B cell (primary cell): ENCODE data around the gene WNT6. TPM values are rescaled to one million over a fixed set of nuclear protein-coding genes. Genes with fewer than 3 reads are reported as not detected.
"Not testable (repeated sequence)": the region's sequence is repeated elsewhere in the genome, so short reads cannot be mapped to it uniquely, and the experiment has no call there.

Experiments
- ATAC-seq: fragments of 200-7000 bp; cut with Tn5 transposase; one replicate; pipeline ENCODE4 v1.10.0; 2021; ENCODE audit warnings: low read depth, mild to moderate bottlenecking, moderate number of reproducible peaks, moderate library complexity
- CTCF ChIA-PET: fragments of 350-600 bp; sonication (Branson Sonifier 250); formaldehyde crosslinking; loops from one replicate; lab custom pipeline; 2021; ENCODE audit warnings: antibody characterized with exemption, inconsistent platforms; lab: Charles Lee
- POLR2A ChIA-PET: fragments of 350-600 bp; sonication (Branson Sonifier 250); formaldehyde crosslinking; loops from one replicate; lab custom pipeline; 2021; ENCODE audit warnings: antibody characterized with exemption; lab: Charles Lee
- DNase-seq: peaks from one replicate; pipeline ENCODE4 v3.0.0; 2013
- H2AFZ ChIP-seq: 2 replicates; pipeline ENCODE4 v1.6.1; 2012; ENCODE audit warnings: mild to moderate bottlenecking, low read depth, low read length; ENCODE audit not compliant: insufficient read depth, poor library complexity, severe bottlenecking
- H3K27ac ChIP-seq, 2 donors: 1 replicate in 1 of 2; 2 replicates in 1 of 2; pipeline ENCODE4 v1.5.1; 2012 to 2013; ENCODE audit warnings: low read length in 2 of 2, mild to moderate bottlenecking in 2 of 2, moderate library complexity in 1 of 2
- H3K27me3 ChIP-seq, 4 experiments: fragments of 200-600 bp in 1 of 4; sonication (generic) in 1 of 4; replicated peaks in 1 of 4; 1 replicate in 2 of 4; 2 replicates in 2 of 4; pipeline versions ENCODE4 v1.6.1 to v1.7.0; 2013 to 2016; ENCODE audit warnings: low read length in 3 of 4, mild to moderate bottlenecking in 2 of 4, mixed read lengths in 1 of 4, moderate library complexity in 1 of 4; ENCODE audit not compliant: insufficient read depth in 4 of 4, control insufficient read depth in 3 of 4; ENCODE audit errors: control extremely low read depth in 1 of 4
- H3K36me3 ChIP-seq, 2 experiments: replicated peaks in 1 of 2; 1 replicate in 1 of 2; 2 replicates in 1 of 2; pipeline versions ENCODE4 v1.6.1 to v1.7.1; 2013; ENCODE audit warnings: low read length in 1 of 2; ENCODE audit not compliant: insufficient read depth in 2 of 2, control insufficient read depth in 1 of 2; ENCODE audit errors: control extremely low read depth in 1 of 2, extremely low read depth in 1 of 2
- H3K4me1 ChIP-seq, 2 donors: fragments of 200-600 bp in 1 of 2; sonication (generic) in 1 of 2; 1 replicate in 1 of 2; 2 replicates in 1 of 2; pipeline versions ENCODE4 v1.5.1 to v1.6.1; 2013 to 2017; ENCODE audit warnings: low read length in 2 of 2; ENCODE audit not compliant: control insufficient read depth in 2 of 2, insufficient read depth in 2 of 2
- H3K4me2 ChIP-seq: replicated peaks from 2 replicates; pipeline ENCODE3; 2012; ENCODE audit warnings: mild to moderate bottlenecking, low read depth, low read length; ENCODE audit not compliant: poor library complexity, severe bottlenecking
- H3K4me3 ChIP-seq, 5 experiments: fragments of 200-600 bp in 1 of 5; sonication (generic) in 1 of 5; 1 replicate in 3 of 5; 2 replicates in 2 of 5; pipeline versions ENCODE4 v1.5.1 to v1.7.0; 2011 to 2016; ENCODE audit warnings: low read length in 4 of 5, mild to moderate bottlenecking in 4 of 5, low read depth in 2 of 5, control low read depth in 1 of 5, moderate library complexity in 1 of 5; ENCODE audit not compliant: insufficient read depth in 1 of 5; ENCODE audit errors: control extremely low read depth in 1 of 5, extremely low read depth in 1 of 5
- H3K79me2 ChIP-seq: fragments of 200-600 bp; sonication (generic); one replicate; pipeline ENCODE4 v1.6.0; 2016; ENCODE audit warnings: low read length; ENCODE audit not compliant: control insufficient read depth, insufficient read depth
- H3K9ac ChIP-seq: fragments of 200-600 bp; sonication (generic); 2 replicates; pipeline ENCODE4 v1.6.1; 2017; ENCODE audit warnings: mild to moderate bottlenecking, low read length, moderate library complexity
- H3K9me3 ChIP-seq, 3 donors: one replicate each; pipeline versions ENCODE4 v1.6.1 to v1.7.1; 2013; ENCODE audit warnings: low read length in 2 of 3; ENCODE audit not compliant: control insufficient read depth in 2 of 3, insufficient read depth in 1 of 3; ENCODE audit errors: control extremely low read depth in 1 of 3
- H4K20me1 ChIP-seq: 2 replicates; pipeline ENCODE4 v1.6.0; 2012; ENCODE audit warnings: mild to moderate bottlenecking, low read length; ENCODE audit not compliant: insufficient read depth, control insufficient read depth, poor library complexity, severe bottlenecking
- H3K27ac Mint-ChIP-seq: one replicate; pipeline ENCODE4 v1.8.0; 2021; ENCODE audit warnings: mixed read lengths
- H3K27me3 Mint-ChIP-seq: one replicate; pipeline ENCODE4 v1.8.0; 2021; ENCODE audit warnings: mixed read lengths
- H3K4me1 Mint-ChIP-seq: one replicate; pipeline ENCODE4 v1.8.0; 2021; ENCODE audit warnings: mixed read lengths
- H3K4me3 Mint-ChIP-seq: one replicate; pipeline ENCODE4 v1.8.0; 2021; ENCODE audit warnings: mixed read lengths
- H3K9me3 Mint-ChIP-seq: one replicate; pipeline ENCODE4 v1.8.0; 2022; ENCODE audit warnings: mixed read lengths; ENCODE audit not compliant: insufficient read depth
- CTCF ChIP-seq: fragments of 200-600 bp; IDR thresholded peaks from one replicate; pipeline ENCODE4 v1.8.0; 2022; ENCODE audit warnings: antibody characterized with exemption, mild to moderate bottlenecking
- EZH2 ChIP-seq: IDR thresholded peaks from 2 replicates; pipeline ENCODE4 v1.6.1; 2012; ENCODE audit warnings: borderline replicate concordance, low read depth, mild to moderate bottlenecking, moderate library complexity, low read length; ENCODE audit not compliant: insufficient read depth, poor library complexity, severe bottlenecking
- WGBS: methylation state at CpG from one replicate; pipeline ENCODE4 v1.1.5; 2013; ENCODE audit warnings: missing lambda C conversion rate; ENCODE audit not compliant: insufficient coverage; 5-methylcytosine and 5-hydroxymethylcytosine counted together
- intact Hi-C: fragments of 100-400 bp; cut with micrococcal nuclease; formaldehyde crosslinking; loops from one replicate; pipeline ENCODE4 v1.10.0; 2022
- polyA plus RNA-seq: library from polyadenylated mRNA; depleted of rRNA; stranded (reverse); fragments of >200 nt; gene quantifications from 2 replicates; pipeline ENCODE4 v1.2.3, GENCODE V29; 2012
- total RNA-seq, 2 donors: library from RNA; stranded (reverse); fragments of 120-200 nt in 1 of 2; gene quantifications; 1 replicate in 1 of 2; 2 replicates in 1 of 2; pipeline versions ENCODE4 v1.2.3 to v1.2.4, GENCODE V29; 2013 to 2022

WNT6 gene
- total and polyA plus RNA-seq, 2 donors (not counting 1 experiment from before 2014, with no cell fraction given): 0.84 to 2.0 TPM

GRCh38 chr2:218839888-218840287 is 19.7 kb upstream of the WNT6 start:
- ATAC-seq (no peak), DNase-seq (no peak)
- TF ChIP-seq EZH2 (no peak), CTCF (no peak)
- Histone ChIP-seq H3K4me3 (no peak overlapping the region), H3K4me2 (no peak overlapping the region), H4K20me1 (no peaks in the 10 kb centered on the region), H2AFZ (no peak overlapping the region), H3K36me3 (no peaks in the 10 kb centered on the region), H3K27me3 (peaks cover 0 to 22% (median 12%) of the 10 kb centered on the region in 4 experiments), H3K27ac (no peak overlapping the region), H3K9me3 (peaks cover 0 to 5% (median 4%) of the 10 kb centered on the region in 3 donors), H3K9ac (no peak overlapping the region), H3K4me1 (no peaks in the 10 kb centered on the region), H3K79me2 (no peaks in the 10 kb centered on the region)
- ChIA-PET CTCF (no interaction called here), POLR2A (no interaction called here)
- Mint-ChIP-seq H3K9me3 (peaks cover 9% of the 10 kb centered on the region), H3K4me3 (no peak overlapping the region), H3K27ac (no peak overlapping the region), H3K27me3 (peaks cover 56% of the 10 kb centered on the region), H3K4me1 (no peaks in the 10 kb centered on the region)
- intact Hi-C loops: no loop called here
- WGBS: no CpG with 5 or more reads among the region's 1 CpG

GRCh38 chr2:218844334-218844733 is 15.3 kb upstream of the WNT6 start:
- H3K4me3 Mint-ChIP-seq, intact Hi-C loops: not testable (repeated sequence)

GRCh38 chr2:218846963-218847362 is 12.6 kb upstream of the WNT6 start:
- H3K27ac ChIP-seq, H3K9ac ChIP-seq, H3K36me3 ChIP-seq, H2AFZ ChIP-seq, H3K27ac Mint-ChIP-seq, H3K4me1 ChIP-seq, DNase-seq, H3K4me3 Mint-ChIP-seq, H3K79me2 ChIP-seq, H3K4me3 ChIP-seq, ATAC-seq, H4K20me1 ChIP-seq, H3K4me1 Mint-ChIP-seq, H3K9me3 Mint-ChIP-seq, POLR2A ChIA-PET, H3K4me2 ChIP-seq: not testable (repeated sequence)
- no CpG with 5 or more reads among the region's 18 CpGs for WGBS
- H3K9me3 ChIP-seq: peaks cover 0 to 11% (median 0%) of the 10 kb centered on the region in 3 donors
- H3K27me3 Mint-ChIP-seq: peaks cover 30% of the 10 kb centered on the region
- CTCF ChIA-PET: interaction anchor here (0.6 to 2.6 kb wide), 18 partner anchors 12 to 545 kb away, joined by 3 to 37 read pairs (median 4); partner anchors contain the start of genes BCS1L, RNF25, STK36 and TTLL4
- intact Hi-C loops: loop anchor here (5.0 kb wide), 2 partner anchors 135 to 545 kb away; partner anchors contain the start of gene TTLL4
- peaks cover 0 to 24% (median 7%) of the 10 kb centered on the region in 4 experiments for H3K27me3 ChIP-seq

More at GRCh38 chr2:218844334-218844733, 15.3 kb upstream of the WNT6 start:
- H3K4me2 ChIP-seq, ATAC-seq, POLR2A ChIA-PET, CTCF ChIA-PET, H2AFZ ChIP-seq, DNase-seq, H3K9ac ChIP-seq, H3K27ac Mint-ChIP-seq, H4K20me1 ChIP-seq, H3K9me3 Mint-ChIP-seq, H3K36me3 ChIP-seq, H3K27ac ChIP-seq, H3K79me2 ChIP-seq, H3K4me1 ChIP-seq, H3K4me3 ChIP-seq, H3K4me1 Mint-ChIP-seq: not testable (repeated sequence)
- Histone ChIP-seq H3K27me3 (peaks cover 0 to 20% (median 5%) of the 10 kb centered on the region in 4 experiments), H3K9me3 (peaks cover 0 to 14% (median 0%) of the 10 kb centered on the region in 3 donors)
- peaks cover 35% of the 10 kb centered on the region for H3K27me3 Mint-ChIP-seq
- WGBS: no CpG with 5 or more reads among the region's 5 CpGs
